ENCODE measurements around the gene MKLN1.

Gene MKLN1

DNA sequence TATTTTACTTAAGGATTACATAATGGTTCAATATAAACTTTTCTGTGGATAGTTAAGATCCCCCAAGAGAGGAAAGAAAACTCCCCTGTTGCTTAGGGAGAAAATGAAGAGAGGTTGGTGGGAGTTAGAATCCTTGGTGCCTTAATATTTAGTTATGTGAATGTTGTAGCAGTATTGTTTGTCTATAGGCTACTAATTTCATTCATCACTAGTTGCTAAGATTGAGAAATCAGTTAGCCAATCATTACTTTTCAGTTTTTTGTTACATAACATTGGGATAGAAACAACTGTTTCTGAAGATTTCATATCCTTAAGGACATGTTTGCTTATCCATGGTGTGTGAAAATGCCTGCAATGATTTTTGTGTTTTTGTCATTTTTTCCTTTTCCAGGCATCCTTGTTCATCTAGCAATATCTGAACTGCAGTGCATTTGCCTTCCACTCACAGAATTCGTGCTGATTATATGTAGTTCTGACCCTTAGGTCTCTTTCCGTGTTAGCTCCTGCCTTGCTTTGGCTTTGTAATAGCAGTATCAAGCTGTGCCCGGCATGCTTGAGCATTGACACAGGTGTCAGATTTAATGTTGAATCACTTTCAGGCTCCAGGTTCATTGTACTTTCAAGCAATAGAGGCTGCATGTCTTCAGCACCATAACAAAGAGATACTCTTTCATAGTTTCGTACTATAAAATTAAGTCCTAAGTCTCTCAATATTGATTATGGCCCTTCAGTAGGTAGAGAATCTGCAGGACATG is 143.8 kb downstream of the MKLN1 start:
- no peak for DNase-seq

- no peak for DNase-seq
These were observed 149.1 kb downstream of the MKLN1 start for GRCh38 chr7:131476740-131477139.

- no peak for DNase-seq
These were observed 153.0 kb downstream of the MKLN1 start for GRCh38 chr7:131480384-131481315.

DNA sequence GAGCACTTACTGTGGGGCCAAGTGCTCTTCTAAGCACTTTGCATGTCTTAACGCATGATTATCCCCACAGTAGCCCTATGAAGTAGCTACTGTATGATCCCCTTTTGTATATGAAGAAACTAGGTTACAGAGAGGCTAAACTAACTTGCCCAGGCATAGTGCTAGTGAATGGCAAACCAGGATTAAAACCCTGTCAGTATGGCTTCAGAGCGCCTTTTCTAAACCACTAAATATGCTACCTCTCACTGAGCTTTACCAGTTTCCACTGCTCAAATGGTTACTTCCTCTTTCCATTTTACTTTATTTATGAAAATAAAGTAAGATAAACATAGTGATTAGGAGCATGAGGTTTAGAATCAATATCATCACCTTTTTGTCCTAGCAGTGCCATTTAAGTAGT is 155.1 kb downstream of the MKLN1 start:
- no peak for DNase-seq

DNA sequence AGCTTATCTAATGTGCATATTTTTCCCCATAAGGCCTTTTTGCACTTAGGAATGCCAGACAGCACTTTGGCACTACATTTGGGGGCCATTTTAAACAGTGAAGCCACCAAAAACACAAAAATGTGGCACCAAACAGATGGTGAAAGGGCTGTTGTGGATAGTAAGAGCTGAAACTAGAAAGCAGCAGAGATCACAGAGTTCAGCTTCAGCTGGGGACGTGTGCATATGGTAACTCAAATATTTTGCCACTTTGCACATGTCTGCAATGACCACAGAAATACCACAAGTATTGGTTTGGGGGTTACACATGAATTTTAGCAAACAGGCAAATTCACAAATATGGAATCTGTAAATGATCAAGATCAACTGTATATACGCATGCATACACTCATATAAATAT is 155.9 kb downstream of the MKLN1 start:
- DNase-seq, result no peak

- DNase-seq, result no peak
These were observed 158.7 kb downstream of the MKLN1 start for GRCh38 chr7:131486346-131486745.

GRCh38 chr7:131487217-131487616 is 159.5 kb downstream of the MKLN1 start:
- no peak for DNase-seq

GRCh38 chr7:131488361-131488760 is 160.7 kb downstream of the MKLN1 start:
- peak in 1 of 4 experiments; percentile 13 for DNase-seq

DNA sequence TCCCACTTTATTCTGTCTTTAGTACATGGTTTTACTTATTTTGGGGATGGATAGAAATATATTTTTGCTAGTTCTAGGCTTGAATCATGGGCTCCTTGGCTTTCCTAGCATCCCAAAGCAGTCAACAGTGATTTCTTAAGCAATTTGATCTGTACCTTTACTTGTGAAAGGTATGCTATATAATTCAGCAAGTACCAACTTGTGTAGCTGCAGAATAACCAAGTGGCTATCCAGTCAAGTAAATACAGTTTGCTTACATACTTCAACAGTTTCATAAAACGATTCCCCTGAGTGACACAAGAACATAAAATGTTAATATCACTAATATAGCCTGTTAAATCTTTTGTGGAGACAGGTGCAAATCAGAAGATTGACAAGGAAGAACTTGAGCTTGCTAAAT is 161.5 kb downstream of the MKLN1 start:
- no peak for DNase-seq

DNA sequence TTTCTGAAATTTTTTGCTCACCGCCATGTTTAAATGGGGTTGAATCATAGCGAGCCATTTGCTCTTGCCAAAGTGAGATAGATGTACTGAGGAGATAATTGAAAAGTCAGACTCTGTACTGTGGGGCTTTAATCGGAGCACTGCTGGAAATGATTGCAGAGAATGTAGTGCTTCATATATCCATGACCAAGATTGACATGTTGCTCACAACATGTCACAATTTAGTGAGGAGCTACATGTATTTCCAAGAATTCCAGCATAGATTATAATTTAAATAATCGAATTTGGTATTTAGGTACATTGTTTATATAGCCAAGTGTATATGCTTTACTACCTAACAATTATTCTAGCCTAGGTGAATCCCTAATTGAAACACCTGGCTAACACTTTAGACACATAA is 162.2 kb downstream of the MKLN1 start:
- no peak for DNase-seq

DNA sequence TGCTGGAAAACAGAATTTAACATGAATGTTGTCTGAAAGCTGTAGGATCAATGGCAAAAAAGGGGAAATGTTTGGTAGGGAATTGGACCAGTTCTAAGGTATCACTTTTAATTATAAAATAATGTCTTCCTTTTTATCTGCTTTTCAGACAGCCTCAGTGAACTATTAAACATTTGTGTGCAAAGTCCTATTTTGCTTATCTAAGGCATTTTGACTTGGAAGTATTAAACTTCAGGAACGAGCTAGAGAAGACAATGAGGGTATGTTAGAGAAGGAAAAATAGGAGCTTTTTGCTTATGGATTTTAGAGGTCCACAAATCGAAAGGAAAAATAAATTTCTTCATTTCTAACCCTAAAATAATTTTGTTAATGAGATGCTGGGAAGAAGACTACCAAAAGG is 165.4 kb downstream of the MKLN1 start:
- DNase-seq, result no peak

- no peak for DNase-seq
These were observed 165.9 kb downstream of the MKLN1 start for GRCh38 chr7:131493581-131493980.

DNA sequence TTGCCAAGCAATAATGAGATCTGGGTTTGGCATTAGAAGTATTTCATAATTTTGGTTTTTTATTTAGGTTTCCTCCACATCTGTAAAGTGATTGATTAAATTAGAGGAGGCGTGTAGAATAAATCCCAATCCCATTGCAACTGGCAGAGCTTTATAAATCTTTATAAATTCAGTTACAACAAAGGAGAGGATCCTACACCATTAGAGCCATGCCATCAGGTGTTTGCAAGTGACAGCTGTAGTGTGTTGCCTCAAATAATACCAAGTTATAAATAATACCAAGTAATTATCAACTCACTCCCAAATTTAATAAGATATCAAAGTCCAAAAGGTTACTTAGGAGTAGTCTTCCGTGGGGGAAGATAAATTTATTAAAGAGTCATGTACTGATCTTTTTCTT is 166.5 kb downstream of the MKLN1 start:
- DNase-seq, result no peak

DNA sequence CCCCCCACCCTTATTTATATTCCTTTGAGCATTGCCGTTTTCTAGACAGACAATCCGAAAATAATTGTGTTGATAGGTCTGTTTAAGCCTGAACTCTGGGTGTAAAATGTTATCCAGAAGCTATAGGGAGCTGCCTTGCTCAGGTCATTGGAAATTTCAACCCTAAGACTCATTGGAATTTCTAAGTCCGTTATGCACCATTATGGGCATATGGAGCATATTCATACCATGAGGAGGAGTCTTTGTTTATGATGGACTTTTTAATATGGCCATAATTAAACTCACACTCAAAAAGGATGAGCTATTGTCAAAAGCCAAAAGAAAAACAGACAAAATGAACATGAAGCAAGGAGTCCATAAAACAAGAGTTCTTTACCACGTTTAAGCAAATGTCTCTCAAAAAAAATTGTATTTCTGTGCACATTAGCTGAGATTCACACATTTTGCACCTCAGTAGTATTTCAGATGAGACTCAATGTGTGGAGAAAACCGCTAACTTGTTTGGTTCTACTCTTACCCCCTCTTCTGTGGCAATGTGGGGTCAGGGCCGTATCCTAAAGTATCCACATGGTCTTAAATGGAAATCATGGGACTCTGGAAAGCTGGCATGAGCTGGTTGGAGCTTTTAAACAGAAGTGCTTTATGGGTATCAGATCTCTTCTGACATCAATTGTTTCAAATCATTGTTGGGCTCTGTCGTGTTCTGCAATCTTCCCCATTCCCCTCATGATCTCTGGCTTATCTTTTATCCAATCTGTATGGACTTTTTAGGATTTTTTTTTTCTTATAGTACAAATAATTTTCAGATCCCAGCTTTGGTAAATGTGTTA is 168.2 kb downstream of the MKLN1 start:
- no peak for DNase-seq

- no peak for DNase-seq
These were observed 169.8 kb downstream of the MKLN1 start for GRCh38 chr7:131497454-131497853.

DNA sequence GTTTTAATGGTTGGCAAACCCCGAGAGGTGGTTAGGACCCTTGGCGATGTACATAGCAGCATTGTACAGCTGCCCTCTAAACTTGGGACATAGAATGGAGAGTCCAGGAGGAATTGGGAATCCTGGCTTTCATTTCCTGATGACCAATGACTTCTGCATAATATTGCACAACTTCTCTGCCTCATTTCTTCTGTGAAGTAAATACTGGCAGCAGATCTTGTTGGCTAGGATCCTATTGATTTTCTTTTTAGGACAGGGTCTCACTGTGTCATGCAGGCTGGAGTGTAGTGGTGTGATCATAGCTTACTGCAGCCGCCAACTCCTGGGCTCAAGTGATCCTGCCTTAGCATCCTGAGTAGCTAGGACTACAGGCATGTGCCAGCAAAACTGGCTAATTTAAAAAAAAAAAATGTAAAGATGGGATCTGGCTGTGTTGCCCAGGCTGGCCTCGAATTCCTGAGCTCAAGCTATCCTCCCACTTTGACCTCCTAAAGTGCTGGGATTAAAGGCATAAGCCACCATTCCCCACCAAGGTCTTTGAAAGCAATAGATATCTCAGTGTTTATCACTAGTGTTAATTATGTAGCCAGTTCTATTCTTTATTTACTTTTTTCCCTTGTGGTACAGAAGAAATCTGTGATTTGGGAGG is 170.7 kb downstream of the MKLN1 start:
- no peak for DNase-seq

DNA sequence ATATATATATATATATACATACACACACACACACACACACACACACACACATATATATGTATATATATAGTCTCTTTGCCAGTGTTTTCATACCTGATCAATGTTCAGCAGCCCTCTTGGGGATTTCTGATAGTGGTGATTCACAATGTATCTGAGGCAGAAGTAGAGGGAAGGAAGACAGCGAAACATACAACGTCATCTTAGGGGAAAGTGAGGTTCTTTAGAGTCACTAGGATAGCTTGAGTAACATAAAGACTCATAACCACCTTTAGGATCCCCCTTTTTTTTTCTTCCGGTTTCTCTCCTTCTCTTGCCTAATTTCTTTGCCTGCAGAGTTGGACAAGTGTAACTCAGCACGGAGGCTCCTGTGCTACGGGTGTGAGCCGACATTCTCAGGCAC is 172.1 kb downstream of the MKLN1 start:
- DNase-seq, result no peak

- DNase-seq, result no peak
These were observed 172.7 kb downstream of the MKLN1 start for GRCh38 chr7:131500357-131500756.

DNA sequence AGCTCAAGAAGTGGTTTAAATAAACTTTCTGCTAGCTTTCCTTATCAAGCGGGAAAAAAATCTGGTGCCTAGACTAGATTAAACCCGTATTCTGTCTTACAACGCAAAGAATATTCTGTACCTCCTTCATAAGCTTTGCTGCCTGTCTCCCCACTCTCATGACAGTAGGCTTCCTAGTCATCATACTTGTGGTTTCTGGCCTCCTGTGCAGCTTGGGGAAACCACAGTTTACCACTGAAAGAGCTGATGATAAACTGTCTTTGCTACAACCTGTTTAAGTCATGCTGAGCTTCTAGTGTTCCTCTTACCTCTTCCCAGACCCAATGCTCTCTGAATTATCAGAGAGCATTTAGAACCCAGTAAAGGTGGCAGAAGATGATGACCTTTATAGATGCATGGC is 173.7 kb downstream of the MKLN1 start:
- DNase-seq, result no peak

DNA sequence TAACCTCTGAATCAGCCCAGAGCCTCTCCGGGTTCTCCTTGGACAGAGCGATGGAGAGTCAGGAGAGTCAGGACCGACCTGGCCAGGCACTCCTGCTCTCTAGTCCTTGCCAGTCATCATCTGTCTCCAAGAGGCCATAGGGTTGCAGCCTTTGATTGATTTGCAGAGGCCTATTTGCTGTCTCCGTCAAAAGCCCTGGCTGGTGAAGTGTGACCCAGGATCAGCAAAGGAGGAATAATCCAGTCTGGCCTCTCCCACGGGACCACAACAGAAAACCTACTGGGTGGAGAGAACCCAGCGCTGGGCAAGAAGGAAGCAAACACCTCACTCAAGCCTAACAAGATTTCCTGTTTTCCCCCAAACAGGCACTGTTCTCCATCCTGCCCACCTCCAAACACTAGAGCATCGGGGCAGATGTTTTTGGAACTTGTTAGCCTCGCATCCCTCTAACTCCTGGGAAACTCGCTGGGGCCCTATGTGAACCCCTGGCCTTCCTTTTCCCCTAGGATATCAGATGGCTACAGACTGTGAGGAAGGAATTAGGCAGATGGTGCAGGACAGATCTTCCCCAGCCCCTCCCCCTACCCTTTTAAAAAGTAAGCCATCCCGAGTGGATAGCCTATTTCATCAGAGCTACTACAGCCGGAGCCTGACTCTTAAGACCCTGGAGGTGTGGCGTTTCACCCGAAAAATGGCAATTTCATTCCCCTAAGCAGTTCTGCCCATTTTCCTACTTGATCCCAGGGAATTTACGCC is 174.4 kb downstream of the MKLN1 start:
- DNase-seq, result no peak

DNA sequence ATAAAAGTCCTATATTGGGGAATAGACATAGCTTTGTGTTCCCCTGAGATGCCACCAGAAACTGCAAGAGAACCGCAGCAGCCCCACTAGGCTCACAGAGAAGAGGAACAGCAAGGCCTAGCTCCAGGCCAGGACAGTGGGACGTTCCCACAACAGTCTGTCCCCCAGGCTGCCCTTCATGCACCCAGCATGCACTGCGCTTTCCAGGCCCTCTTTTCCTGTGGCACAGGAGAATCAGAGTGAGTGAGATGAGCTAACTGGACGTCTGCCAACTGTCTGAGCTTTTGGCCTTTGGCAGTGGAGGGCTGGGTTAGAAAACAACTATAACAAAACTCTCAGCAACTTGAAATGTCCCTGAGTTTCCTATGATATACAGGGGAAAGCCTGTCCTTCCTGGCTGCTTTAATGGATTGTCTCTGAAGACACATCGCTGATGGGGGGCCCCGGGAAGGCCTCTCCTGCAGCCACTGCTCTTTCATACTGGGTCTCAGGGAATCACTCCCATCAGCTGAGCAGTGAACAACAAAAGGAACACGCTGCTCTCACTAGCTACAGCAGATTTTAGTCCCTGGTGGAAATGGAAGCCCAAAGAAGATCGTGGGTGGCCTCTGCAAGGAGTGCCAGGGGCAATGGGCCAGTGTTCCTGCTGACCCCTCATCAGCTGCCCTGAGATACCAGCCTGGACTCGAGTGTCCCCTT is 175.3 kb downstream of the MKLN1 start:
- no peak for DNase-seq

Measured in suppressor macrophage (primary cell).